Testis (tissue), 2 donors: Measurements from ENCODE around the gene DAZAP1.

Source experiments
- CTCF ChIP-seq, 3 experiments: fragments of 450-650 bp in 2 of 3; fragments of 200-600 bp in 1 of 3; sonication (generic) in 1 of 3; IDR thresholded peaks; one replicate each; pipeline ENCODE4 v1.5.1; 2016 to 2019; ENCODE audit warnings: antibody characterized with exemption in 3 of 3, mild to moderate bottlenecking in 2 of 3, moderate library complexity in 1 of 3
- POLR2A ChIP-seq: fragments of 450-650 bp; IDR thresholded peaks from one replicate; pipeline ENCODE4 v1.6.1; 2017; ENCODE audit warnings: antibody characterized with exemption, mild to moderate bottlenecking, moderate library complexity

DNA sequence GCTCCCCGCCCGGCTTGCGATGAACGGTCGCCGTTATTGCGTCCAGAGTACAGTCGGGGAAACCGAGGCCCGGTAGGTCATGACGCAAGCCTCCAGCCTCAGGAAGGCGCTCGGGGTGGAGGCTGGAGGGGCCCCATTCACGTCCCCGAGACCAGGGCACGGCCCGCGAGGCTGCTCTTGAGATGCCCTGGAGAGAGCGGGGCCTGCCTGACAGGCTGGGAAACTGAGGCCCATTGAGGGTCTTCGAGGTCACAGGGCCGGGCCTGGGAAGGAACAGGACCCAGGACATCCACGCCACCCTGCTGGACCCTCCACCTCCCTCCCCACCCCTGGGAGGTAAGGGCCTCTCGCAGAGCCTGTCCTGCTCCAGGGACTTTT is 23.3 kb upstream of the DAZAP1 start:
- TF ChIP-seq CTCF (IDR thresholded peaks at IDR 0.05) = no peak
- TF ChIP-seq POLR2A = no peak
